COLO668 (cell line): Measurements from ENCODE around the gene POLG2.
"Not testable (repeated sequence)": the region's sequence is repeated elsewhere in the genome, so short reads cannot be mapped to it uniquely, and the experiment has no call there.

ENCODE experiments used
- DNase-seq: peaks from one replicate; lab custom pipeline; 2025; ENCODE audit not compliant: unreplicated experiment; lab: John Stamatoyannopoulos, UW

The POLG2 gene

GRCh38 chr17:64443086-64443760, 53.6 kb downstream of the POLG2 start:
- no peak for DNase-seq

GRCh38 chr17:64442541-64442971, 54.3 kb downstream of the POLG2 start:
- DNase-seq = no peak

- DNase-seq = no peak
These were observed 54.9 kb downstream of the POLG2 start for GRCh38 chr17:64441772-64442540.

- DNase-seq = no peak
These were observed 56.9 kb downstream of the POLG2 start for GRCh38 chr17:64439956-64440355.

- DNase-seq = not testable (repeated sequence)
These were observed 57.3 kb downstream of the POLG2 start for GRCh38 chr17:64439521-64439920.

- DNase-seq = no peak
These were observed 58.8 kb downstream of the POLG2 start for GRCh38 chr17:64437944-64438525.

GRCh38 chr17:64431534-64431933, 65.3 kb downstream of the POLG2 start:
- no peak for DNase-seq

GRCh38 chr17:64430036-64430435, 66.8 kb downstream of the POLG2 start:
- not testable (repeated sequence) for DNase-seq

- DNase-seq = no peak
These were observed 68.4 kb downstream of the POLG2 start for GRCh38 chr17:64428406-64428805.
